Right lobe of liver (tissue), 4 donors: ENCODE measurements around the gene FADS2.

ENCODE experiments used
- POLR2A ChIP-seq: fragments of 450-650 bp; IDR thresholded peaks from one replicate; pipeline ENCODE4 v1.6.1; 2017; ENCODE audit warnings: antibody characterized with exemption, mild to moderate bottlenecking
- TF ChIP-seq, protein P1 (sequence below), 4 donors: fragments of 200-600 bp in 3 of 4; fragments of 450-650 bp in 1 of 4; IDR thresholded peaks; one replicate each; pipeline versions ENCODE4 v1.5.1 to v1.8.0; 2016 to 2022; ENCODE audit warnings: antibody characterized with exemption in 4 of 4, mild to moderate bottlenecking in 2 of 4
- donor health status: DM: no; HTN: no; CAD: no.
- donor health status: DM: no; HTN: no; CAD: no.
- donor health status: DM: no; HTN: yes; CAD: no.

DNA sequence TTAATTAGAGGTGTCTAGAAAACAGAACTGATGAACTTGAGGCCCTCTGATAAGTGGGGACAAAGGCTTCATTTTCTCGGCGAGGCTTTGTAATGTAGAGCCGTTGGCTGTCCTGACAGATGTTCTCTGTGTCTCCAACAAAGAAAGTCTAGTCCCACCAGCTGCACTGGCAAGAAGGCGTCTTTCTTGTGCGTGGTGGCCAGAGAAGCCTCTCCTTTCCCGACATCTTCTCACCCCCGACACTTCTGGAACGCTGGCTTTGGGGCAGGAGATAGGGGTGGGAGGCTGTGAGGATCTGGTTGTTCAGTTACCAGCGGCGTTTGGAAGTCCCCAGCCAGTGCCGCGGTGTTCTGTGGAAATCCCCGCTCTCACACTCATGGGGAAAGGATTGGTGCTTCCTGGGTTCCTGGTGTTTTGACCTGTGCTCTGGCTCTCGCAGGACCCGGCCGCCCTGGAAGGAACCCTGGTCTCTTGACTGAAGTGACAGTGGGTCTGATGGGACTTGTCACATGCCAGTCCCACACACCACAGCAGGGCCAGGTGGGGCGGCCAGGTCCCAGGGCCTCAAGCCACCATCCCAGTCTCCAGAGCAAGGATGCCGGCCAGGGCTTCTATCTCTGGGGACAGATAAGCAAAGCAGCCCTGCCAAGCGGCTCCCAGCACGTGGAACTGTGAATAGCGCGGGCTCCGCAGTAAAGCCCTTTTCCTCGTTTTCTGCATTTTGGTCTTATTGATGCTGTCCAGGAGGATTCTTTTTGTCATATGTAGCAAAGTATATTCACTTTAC, 23.2 kb downstream of the FADS2 start:
- no peak for TF ChIP-seq POLR2A
- TF ChIP-seq, protein P1, sequence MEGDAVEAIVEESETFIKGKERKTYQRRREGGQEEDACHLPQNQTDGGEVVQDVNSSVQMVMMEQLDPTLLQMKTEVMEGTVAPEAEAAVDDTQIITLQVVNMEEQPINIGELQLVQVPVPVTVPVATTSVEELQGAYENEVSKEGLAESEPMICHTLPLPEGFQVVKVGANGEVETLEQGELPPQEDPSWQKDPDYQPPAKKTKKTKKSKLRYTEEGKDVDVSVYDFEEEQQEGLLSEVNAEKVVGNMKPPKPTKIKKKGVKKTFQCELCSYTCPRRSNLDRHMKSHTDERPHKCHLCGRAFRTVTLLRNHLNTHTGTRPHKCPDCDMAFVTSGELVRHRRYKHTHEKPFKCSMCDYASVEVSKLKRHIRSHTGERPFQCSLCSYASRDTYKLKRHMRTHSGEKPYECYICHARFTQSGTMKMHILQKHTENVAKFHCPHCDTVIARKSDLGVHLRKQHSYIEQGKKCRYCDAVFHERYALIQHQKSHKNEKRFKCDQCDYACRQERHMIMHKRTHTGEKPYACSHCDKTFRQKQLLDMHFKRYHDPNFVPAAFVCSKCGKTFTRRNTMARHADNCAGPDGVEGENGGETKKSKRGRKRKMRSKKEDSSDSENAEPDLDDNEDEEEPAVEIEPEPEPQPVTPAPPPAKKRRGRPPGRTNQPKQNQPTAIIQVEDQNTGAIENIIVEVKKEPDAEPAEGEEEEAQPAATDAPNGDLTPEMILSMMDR (IDR thresholded peaks at IDR 0.05): no peak
